GM20431 (cell line): ENCODE results near the gene HSFX3.
"Not testable (repeated sequence)": the region's sequence is repeated elsewhere in the genome, so short reads cannot be mapped to it uniquely, and the experiment has no call there.

Experiments
- in situ Hi-C: fragments of 300-500 bp; cut with MseI, MboI; formaldehyde crosslinking; loops from one replicate; pipeline ENCODE4 v1.15.0; 2020; ENCODE audit warnings: low sequenced_read_pairs; ENCODE audit not compliant: unreplicated experiment

HSFX3 gene

GRCh38 chrX:149549701-149550100, at the start of gene HSFX3:
HSFX3 (minus strand) TSS chrX:149549924; CDS start chrX:149549852, 72 bp downstream.
- in situ Hi-C loops: not testable (repeated sequence)

- in situ Hi-C loops: not testable (repeated sequence)
Observed at GRCh38 chrX:149598603-149599002, 48.9 kb upstream of the HSFX3 start.

GRCh38 chrX:149595943-149596342, 46.2 kb upstream of the HSFX3 start:
- in situ Hi-C loops: not testable (repeated sequence)

GRCh38 chrX:149595214-149595613, 45.5 kb upstream of the HSFX3 start, which contains the start of gene HSFX2:
HSFX2 (minus strand) TSS chrX:149595314; CDS start chrX:149594700, 614 bp downstream.
- in situ Hi-C loops: not testable (repeated sequence)

- in situ Hi-C loops: not testable (repeated sequence)
Observed at GRCh38 chrX:149590993-149591392, 41.3 kb upstream of the HSFX3 start.

- in situ Hi-C loops: not testable (repeated sequence)
Observed at GRCh38 chrX:149587359-149587758, 37.6 kb upstream of the HSFX3 start, which contains the start of gene MAGEA9B. MAGEA9B (minus strand) TSS chrX:149587459; CDS start chrX:149583179, 4,280 bp downstream.

GRCh38 chrX:149585631-149586030, 35.9 kb upstream of the HSFX3 start:
- in situ Hi-C loops: not testable (repeated sequence)

- in situ Hi-C loops: not testable (repeated sequence)
Observed at GRCh38 chrX:149573456-149573855, 23.7 kb upstream of the HSFX3 start.

- in situ Hi-C loops: no loop called here
Observed at GRCh38 chrX:149572743-149573142, 23.0 kb upstream of the HSFX3 start.

GRCh38 chrX:149571770-149572169, 22.0 kb upstream of the HSFX3 start:
- in situ Hi-C loops: no loop called here

GRCh38 chrX:149570668-149571067, 20.9 kb upstream of the HSFX3 start:
- in situ Hi-C loops: no loop called here

GRCh38 chrX:149569770-149570169, 20.0 kb upstream of the HSFX3 start:
- in situ Hi-C loops: no loop called here

- in situ Hi-C loops: no loop called here
Observed at GRCh38 chrX:149568701-149569296, 19.1 kb upstream of the HSFX3 start.

GRCh38 chrX:149567621-149568417, 18.1 kb upstream of the HSFX3 start:
- in situ Hi-C loops: no loop called here

GRCh38 chrX:149563359-149563758, 13.6 kb upstream of the HSFX3 start:
- in situ Hi-C loops: no loop called here

- in situ Hi-C loops: not testable (repeated sequence)
Observed at GRCh38 chrX:149555251-149555650, 5.5 kb upstream of the HSFX3 start.

GRCh38 chrX:149551939-149552248, 2.2 kb upstream of the HSFX3 start:
- in situ Hi-C loops: not testable (repeated sequence)

GRCh38 chrX:149551245-149551938, 1.7 kb upstream of the HSFX3 start:
- in situ Hi-C loops: not testable (repeated sequence)

- in situ Hi-C loops: not testable (repeated sequence)
Observed at GRCh38 chrX:149550454-149550853, 730 bp upstream of the HSFX3 start.

GRCh38 chrX:149547782-149548181, 1.9 kb downstream of the HSFX3 start:
- in situ Hi-C loops: not testable (repeated sequence)

GRCh38 chrX:149546962-149547361, 2.8 kb downstream of the HSFX3 start:
- in situ Hi-C loops: not testable (repeated sequence)
